GM12892 (cell line): ENCODE measurements around the gene TMPRSS3.

Source experiments
- POLR2A ChIP-seq: IDR thresholded peaks from 2 replicates; pipeline ENCODE4 v1.6.1; 2011; ENCODE audit warnings: low read depth, low read length, control low read depth
- POLR2AphosphoS5 ChIP-seq: IDR thresholded peaks from 2 replicates; pipeline ENCODE4 v1.6.1; 2011; ENCODE audit warnings: low read depth, low read length, control low read depth

- TF ChIP-seq POLR2A (no peak), POLR2AphosphoS5 (no peak)
Observed at GRCh38 chr21:42440187-42440792, 44.4 kb upstream of the TMPRSS3 start.
